A673 (cell line): ENCODE data around the gene ANO4.

Experiments used
- EZH2 ChIP-seq: fragments of 200-600 bp; sonication (generic); IDR thresholded peaks from 2 replicates; pipeline ENCODE4 v1.6.1; 2017; ENCODE audit warnings: borderline replicate concordance, low read depth, mild to moderate bottlenecking, mixed read lengths, antibody characterized with exemption, low read length; ENCODE audit not compliant: poor library complexity, severe bottlenecking
- TF ChIP-seq, protein P1 (sequence below): fragments of 300-800, 200-600 bp; sonication (generic); conservative IDR thresholded peaks from 2 replicates; pipeline ENCODE4 v1.5.1; 2017; ENCODE audit warnings: low read depth, mild to moderate bottlenecking, antibody characterized with exemption, low read length, moderate library complexity, mixed read lengths

DNA sequence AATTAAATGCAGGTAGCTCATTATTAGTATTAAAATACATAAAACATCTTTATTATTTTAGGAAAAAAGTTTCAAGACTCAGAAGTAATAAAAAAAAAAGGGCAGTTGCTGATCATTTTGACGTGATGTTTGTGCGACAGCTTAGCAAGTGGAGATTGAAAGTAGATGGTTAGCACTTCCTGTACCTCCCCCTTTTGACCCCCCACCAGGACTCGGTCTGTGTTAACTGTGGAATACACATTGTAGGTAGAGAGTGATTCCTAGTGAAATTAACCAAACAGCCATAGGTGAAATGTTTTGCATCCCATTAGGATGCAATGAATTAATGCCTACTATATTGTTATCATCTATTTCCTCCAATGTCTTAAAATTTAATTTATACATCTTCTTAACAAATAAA lies 294.7 kb downstream of the ANO4 start:
- TF ChIP-seq, protein P1, sequence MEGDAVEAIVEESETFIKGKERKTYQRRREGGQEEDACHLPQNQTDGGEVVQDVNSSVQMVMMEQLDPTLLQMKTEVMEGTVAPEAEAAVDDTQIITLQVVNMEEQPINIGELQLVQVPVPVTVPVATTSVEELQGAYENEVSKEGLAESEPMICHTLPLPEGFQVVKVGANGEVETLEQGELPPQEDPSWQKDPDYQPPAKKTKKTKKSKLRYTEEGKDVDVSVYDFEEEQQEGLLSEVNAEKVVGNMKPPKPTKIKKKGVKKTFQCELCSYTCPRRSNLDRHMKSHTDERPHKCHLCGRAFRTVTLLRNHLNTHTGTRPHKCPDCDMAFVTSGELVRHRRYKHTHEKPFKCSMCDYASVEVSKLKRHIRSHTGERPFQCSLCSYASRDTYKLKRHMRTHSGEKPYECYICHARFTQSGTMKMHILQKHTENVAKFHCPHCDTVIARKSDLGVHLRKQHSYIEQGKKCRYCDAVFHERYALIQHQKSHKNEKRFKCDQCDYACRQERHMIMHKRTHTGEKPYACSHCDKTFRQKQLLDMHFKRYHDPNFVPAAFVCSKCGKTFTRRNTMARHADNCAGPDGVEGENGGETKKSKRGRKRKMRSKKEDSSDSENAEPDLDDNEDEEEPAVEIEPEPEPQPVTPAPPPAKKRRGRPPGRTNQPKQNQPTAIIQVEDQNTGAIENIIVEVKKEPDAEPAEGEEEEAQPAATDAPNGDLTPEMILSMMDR, result no peak
- TF ChIP-seq EZH2, result no peak
